OCI-LY7 (cell line): ENCODE data around the gene RNF208.

Source experiments
- CTCF ChIP-seq: fragments of 200-600 bp; sonication (generic); conservative IDR thresholded peaks from 2 replicates; pipeline ENCODE4 v1.5.1; 2014; ENCODE audit warnings: mild to moderate bottlenecking, antibody characterized with exemption, low read length, moderate library complexity, mixed read lengths
- EZH2phosphoT487 ChIP-seq: fragments of 200-600 bp; sonication (generic); IDR thresholded peaks from 2 replicates; pipeline ENCODE4 v1.6.1; 2018; ENCODE audit warnings: low read depth, borderline replicate concordance, mild to moderate bottlenecking, mixed run types, antibody characterized with exemption, low read length, moderate library complexity, mixed read lengths

DNA sequence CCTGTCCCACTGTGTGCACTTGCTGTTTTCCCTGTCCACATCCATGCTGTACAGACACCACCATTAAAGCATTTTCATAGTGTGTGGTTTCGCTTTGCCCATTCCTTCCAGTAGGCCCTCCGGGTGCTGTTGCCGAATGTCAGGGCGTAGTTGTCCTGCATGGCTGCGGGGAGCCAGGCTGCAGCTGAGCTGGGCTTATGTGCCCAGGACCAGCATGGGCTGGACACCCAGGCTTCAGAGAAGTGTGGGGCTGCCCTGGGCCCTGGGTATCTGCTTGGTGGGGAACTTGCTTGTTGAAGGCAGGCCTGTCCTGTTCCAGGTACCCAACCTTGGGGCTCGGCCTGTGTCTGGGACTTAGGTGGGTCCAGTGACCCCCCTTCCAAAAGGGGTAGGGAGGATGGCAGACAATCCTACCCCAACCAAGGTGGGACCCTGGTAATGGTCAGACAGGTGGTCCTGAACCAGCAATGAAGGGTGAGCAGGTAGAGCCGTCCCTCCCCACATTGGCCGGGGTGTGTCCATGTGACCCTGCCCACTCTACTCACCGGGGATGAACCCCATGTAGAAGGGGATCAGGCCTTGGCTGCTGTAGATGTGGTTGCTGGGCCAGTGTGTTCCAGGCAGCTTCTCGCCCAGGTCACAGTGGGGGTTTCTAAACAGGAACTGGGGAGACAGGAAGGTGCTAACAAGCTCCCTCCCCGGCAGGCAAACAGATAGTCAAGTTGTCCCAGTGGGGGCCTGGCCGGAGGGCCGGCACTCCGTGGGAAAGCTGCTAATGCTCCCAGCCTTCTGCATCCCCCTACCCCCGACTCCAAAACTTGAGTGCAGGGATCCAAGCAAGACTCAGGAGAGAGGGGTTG lies 21.8 kb upstream of the RNF208 start:
- TF ChIP-seq EZH2phosphoT487 (no peak), CTCF (no peak)
